Fibroblast of pulmonary artery (primary cell): Measurements from ENCODE around the gene NKD1.

Experiments
- DNase-seq: peaks from one replicate; pipeline ENCODE4 v3.0.0-alpha.2; 2010; ENCODE audit warnings: low read depth
- H3K4me3 ChIP-seq: replicated peaks from 2 replicates; pipeline ENCODE4 v1.5.1; 2011; ENCODE audit warnings: low read depth, mild to moderate bottlenecking, control low read depth, low read length, moderate library complexity
- CTCF ChIP-seq: IDR thresholded peaks from 2 replicates; pipeline ENCODE4 v1.5.1; 2011; ENCODE audit warnings: mild to moderate bottlenecking, control low read depth, low read length, inconsistent platforms; ENCODE audit errors: missing control alignments

The NKD1 gene

DNA sequence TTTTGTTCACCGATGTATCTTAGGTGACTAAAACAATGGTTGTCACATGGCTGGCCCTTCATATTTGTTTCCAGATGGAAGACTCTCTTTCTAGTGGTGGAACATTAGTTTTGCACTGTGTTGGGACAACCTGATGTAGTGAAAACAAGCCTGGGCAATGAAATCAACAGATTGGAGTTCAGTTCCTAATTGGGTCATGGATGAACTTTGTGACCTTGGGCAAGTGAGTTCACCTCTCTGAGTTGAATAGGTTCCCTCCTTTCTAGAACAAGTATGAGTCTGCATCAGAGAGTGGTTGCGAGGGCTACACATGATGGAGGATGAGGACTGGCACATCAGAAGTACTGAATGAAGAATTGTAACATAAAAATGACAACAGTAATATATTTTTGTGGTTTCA is 2.1 kb upstream of the NKD1 start:
- TF ChIP-seq CTCF = no peak
- DNase-seq = no peak
- no peak overlapping the region for H3K4me3 ChIP-seq

DNA sequence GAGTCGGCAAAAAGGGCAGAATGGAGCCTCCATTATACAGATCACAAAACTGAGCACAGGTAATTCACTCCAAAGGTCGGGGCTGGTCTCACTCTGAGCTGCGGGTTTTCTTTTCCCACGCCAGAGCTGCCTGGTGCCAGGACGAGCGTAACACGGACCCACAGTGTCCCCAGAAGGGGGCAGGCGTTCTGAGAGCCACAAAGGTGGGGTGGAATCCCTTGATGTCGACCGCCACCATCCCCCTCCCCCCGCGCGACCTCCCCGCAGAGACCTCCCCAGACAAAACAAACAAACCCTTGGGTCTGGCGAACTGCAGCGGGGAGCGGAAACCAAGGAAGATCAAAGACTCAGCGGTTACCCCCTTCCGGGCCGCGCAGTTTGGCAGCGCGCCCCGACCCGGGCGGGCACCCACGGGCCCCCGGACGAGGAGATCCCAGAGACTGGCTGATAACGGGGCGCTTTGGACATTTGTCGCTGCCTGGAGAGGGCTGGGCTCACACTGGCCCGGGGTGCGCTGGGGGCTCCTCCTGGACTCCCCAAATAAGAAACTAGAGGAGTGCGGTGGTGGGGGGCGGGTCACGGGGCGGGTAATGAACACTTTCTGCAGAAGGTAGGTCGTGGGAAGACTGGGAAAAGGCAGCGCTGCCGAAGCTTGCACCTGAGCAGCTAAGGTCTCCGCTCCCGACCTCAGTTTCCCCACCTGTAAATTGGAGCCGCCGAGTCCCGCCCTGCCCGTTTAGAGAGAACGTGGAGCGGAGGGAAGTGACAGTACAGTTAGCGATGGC is 664 bp upstream of the NKD1 start:
- DNase-seq = no peak
- TF ChIP-seq CTCF = no peak
- peak overlapping the region; percentile 58 for H3K4me3 ChIP-seq

- DNase-seq = no peak
- no peak for TF ChIP-seq CTCF
- peak overlapping the region; percentile 31 for H3K4me3 ChIP-seq
Observed at GRCh38 chr16:50548909-50549560, 839 bp downstream of the NKD1 start.

DNA sequence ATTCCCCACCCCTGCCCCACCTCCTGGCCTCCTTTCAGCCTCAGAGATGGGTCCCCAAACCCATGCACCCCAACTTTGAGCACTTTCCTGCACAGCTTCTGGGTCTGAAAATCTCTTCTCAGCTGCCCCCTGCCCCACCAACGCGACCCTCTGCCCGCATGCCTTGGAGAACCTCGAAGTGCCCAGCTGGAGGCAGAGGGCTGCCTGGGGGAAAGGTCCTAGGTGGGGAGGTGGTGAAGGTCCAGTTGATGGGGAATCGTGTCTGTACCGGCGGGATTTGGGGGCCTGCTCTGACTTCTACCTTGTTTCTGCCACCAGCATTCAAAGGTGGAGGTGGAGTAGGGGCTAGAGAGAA is 1.3 kb downstream of the NKD1 start:
- DNase-seq = no peak
- no peak for TF ChIP-seq CTCF
- no peak overlapping the region for H3K4me3 ChIP-seq

DNA sequence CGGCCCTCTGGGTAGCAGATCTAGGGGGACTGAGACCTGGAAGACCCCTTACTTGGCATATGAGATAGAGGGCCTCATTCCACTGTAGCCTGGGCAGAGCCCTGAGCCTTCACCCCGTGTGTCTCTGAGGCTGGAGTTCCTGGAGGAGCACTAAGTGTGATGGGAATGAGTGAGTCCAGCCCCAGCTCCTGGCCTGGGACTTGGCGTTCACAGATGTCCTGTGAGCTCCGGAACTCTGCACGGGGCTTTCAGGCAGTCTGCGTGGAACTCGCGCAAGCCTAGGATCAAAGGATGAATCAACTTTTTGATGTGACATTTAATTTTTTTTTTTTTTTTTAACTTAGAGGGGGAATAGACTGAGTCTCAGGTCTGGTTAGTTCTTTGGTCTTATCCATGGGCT is 1.8 kb downstream of the NKD1 start:
- no peak for DNase-seq
- no peak overlapping the region for H3K4me3 ChIP-seq
- no peak for TF ChIP-seq CTCF

GRCh38 chr16:50550866-50551641 is 2.9 kb downstream of the NKD1 start:
- no peak overlapping the region for H3K4me3 ChIP-seq
- DNase-seq = no peak
- TF ChIP-seq CTCF = no peak
